AG04450 (cell line): ENCODE measurements around the gene GNAS-AS1. TPM values are rescaled to one million over a fixed set of nuclear protein-coding genes. Genes with fewer than 3 reads are reported as not detected.

Source experiments
- CTCF ChIA-PET: fragments of 300-600, 350-600 bp; formaldehyde crosslinking; extraction: SDS; loops from one replicate; lab custom pipeline; 2022; ENCODE audit warnings: antibody characterized with exemption, inconsistent platforms; lab: Charles Lee
- POLR2A ChIA-PET: fragments of 350-600 bp; formaldehyde crosslinking; extraction: SDS; loops from one replicate; lab custom pipeline; 2021; ENCODE audit warnings: antibody characterized with exemption, inconsistent platforms; lab: Yijun Ruan, JAX
- DNase-seq: peaks from one replicate; pipeline ENCODE4 v3.0.0-alpha.2; 2011; ENCODE audit warnings: low read depth, low spot score
- H3K27ac ChIP-seq: one replicate; pipeline ENCODE4 v1.5.1; 2012; ENCODE audit warnings: low read depth, low read length, control low read depth
- H3K27me3 ChIP-seq: one replicate; pipeline ENCODE4 v1.6.0; 2012; ENCODE audit warnings: low read length; ENCODE audit not compliant: control insufficient read depth, insufficient read depth
- H3K4me3 ChIP-seq: 2 replicates; pipeline ENCODE4 v1.5.1; 2011; ENCODE audit warnings: mild to moderate bottlenecking, low read depth, low read length, control low read depth
- H3K9me3 ChIP-seq: 2 replicates; pipeline ENCODE4 v1.5.1; 2012; ENCODE audit warnings: low read length; ENCODE audit not compliant: control insufficient read depth, insufficient read depth
- polyA plus RNA-seq: library from polyadenylated mRNA; depleted of rRNA; stranded (reverse); fragments of >200 nt; gene quantifications from 2 replicates; pipeline ENCODE4 v1.2.3, GENCODE V29; 2011
- TF ChIP-seq, protein P1 (sequence below): IDR thresholded peaks from 2 replicates; pipeline ENCODE4 v1.5.1; 2011; ENCODE audit warnings: low read depth, low read length, control low read depth, inconsistent platforms

Gene GNAS-AS1
- polyA plus RNA-seq, 1 experiment = 0.52 TPM

DNA sequence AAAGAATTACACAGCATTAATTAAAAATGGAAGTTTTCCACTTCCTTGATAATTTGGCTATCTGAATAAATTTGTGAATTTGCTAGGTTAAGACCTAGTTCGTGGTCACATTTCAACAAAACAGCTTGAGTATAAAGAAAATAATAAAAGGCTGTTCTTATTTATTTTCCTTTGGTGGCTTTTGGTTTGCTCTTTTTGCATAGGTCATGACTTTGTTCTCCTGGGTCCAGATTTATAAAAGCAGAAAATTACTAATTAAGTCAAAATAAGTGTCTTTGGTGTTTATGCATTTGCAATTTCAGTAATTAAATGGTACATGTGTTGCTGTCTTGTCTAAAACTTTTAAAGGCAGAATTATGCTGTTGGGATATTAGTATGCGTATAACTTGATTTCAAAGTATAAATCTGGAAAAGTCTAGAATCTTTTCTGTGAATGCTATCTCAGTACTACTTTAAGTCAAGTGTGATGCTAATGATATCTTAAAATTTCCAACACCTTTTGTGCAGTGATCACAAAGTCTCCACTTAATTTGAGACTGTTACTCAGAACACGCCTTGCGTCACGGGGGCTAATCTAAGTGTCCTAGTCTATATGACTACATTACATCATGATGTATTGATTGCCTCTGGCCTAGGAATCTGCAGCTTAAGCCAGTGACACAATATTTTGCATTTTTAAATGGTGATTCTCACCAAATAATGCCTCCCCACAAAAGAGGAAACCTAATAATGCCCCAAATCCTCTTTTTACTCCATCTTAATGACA is 42.8 kb upstream of the GNAS-AS1 start:
- TF ChIP-seq, protein P1, sequence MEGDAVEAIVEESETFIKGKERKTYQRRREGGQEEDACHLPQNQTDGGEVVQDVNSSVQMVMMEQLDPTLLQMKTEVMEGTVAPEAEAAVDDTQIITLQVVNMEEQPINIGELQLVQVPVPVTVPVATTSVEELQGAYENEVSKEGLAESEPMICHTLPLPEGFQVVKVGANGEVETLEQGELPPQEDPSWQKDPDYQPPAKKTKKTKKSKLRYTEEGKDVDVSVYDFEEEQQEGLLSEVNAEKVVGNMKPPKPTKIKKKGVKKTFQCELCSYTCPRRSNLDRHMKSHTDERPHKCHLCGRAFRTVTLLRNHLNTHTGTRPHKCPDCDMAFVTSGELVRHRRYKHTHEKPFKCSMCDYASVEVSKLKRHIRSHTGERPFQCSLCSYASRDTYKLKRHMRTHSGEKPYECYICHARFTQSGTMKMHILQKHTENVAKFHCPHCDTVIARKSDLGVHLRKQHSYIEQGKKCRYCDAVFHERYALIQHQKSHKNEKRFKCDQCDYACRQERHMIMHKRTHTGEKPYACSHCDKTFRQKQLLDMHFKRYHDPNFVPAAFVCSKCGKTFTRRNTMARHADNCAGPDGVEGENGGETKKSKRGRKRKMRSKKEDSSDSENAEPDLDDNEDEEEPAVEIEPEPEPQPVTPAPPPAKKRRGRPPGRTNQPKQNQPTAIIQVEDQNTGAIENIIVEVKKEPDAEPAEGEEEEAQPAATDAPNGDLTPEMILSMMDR = no peak
- DNase-seq = no peak
- Histone ChIP-seq H3K27me3 (no peaks in the 10 kb centered on the region), H3K4me3 (peak overlapping the region; percentile 76), H3K27ac (no peak overlapping the region), H3K9me3 (peaks cover 1% of the 10 kb centered on the region; the same call in 1 of the 2 replicates)
- ChIA-PET POLR2A (no interaction called here), CTCF (interaction anchor here (0.7 kb wide), 1 partner anchor 24 kb away, joined by 3 read pairs; no protein-coding TSS in a partner anchor)

DNA sequence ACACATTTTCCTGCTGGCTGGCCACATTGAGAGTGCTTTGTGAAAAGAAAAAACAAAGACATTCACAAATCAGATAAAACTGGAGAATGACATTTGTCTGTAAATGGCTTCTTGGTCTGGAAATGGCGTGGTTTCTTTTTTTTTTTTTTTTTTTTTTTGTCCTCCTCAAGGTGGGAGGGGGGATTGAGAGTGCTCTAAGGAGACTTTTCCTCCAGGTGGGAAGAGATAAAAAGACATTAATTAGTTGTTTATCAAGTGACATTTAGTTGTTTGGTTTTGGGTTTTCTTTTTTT is 42.2 kb upstream of the GNAS-AS1 start:
- Histone ChIP-seq H3K9me3 (peaks cover 3% of the 10 kb centered on the region; the same call in 1 of the 2 replicates), H3K4me3 (peak overlapping the region; percentile 76), H3K27ac (no peak overlapping the region), H3K27me3 (no peaks in the 10 kb centered on the region)
- ChIA-PET CTCF (interaction anchor here (0.7 kb wide), 1 partner anchor 23 kb away, joined by 3 read pairs; no protein-coding TSS in a partner anchor), POLR2A (no interaction called here)
- TF ChIP-seq, protein P1 = no peak
- DNase-seq = no peak

DNA sequence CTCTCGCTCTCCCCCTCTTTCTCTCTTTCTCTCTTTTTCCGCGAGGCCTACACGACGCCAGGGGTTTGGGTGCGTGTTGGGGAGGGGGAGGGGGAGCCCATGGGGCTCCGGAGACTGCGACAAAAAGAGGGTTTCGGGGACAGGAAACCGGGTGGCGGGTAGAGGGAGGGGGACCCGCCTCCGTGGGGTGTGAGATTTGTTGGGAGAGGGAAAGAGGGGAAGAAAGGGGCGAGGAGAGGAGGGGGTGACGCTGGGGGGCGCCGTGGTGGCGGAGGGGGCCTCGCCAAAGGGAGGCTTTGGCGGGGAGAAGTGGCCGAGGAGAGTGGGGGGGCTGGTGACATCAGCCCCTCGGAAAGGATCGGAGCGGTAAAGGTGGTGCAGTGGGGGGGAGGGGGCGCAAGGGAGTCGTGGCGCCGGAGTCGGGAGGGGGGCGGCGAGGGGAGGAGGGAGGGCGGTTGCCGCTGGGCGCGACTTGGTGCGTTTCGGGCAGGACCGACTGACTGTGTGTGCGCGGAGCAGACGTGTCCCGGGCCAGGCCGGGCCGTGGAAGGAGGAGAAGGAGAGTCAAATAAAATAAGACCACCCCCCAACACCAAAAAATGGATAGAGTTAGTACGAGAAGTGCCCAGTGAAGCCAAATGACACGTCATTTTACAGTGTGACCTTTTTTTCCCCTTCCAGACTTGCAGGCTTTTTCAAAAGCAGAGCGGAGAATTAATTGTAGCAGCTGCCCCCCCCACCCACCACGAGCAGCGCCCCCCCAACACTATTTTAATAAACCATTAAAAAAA is 41.6 kb upstream of the GNAS-AS1 start:
- H3K27me3 ChIP-seq = no peaks in the 10 kb centered on the region
- ChIA-PET CTCF (no interaction called here), POLR2A (interaction anchor here (0.8 kb wide), 1 partner anchor 15 kb away, joined by 4 read pairs; no protein-coding TSS in a partner anchor)
- H3K9me3 ChIP-seq = peaks cover 3% of the 10 kb centered on the region; the same call in 1 of the 2 replicates
- peak overlapping the region; percentile 87 for H3K27ac ChIP-seq
- TF ChIP-seq, protein P1 = no peak
- no peak for DNase-seq
- peak overlapping the region; percentile 76 for H3K4me3 ChIP-seq

DNA sequence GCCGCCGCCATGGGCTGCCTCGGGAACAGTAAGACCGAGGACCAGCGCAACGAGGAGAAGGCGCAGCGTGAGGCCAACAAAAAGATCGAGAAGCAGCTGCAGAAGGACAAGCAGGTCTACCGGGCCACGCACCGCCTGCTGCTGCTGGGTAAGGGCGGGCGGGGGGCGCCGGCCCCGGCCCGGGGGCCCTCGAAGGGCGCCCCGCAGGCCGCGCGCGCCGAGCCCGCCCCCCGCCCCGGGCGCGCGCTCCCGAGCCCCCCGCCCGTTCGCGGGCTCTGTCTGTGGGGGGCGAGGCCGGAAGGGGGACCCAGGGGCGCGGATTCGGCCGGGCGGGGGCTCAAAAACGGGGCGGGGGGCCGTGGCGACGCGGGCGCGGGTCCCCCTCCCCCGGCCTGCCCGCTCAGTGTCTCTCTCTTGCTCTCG is 41.0 kb upstream of the GNAS-AS1 start:
- peak overlapping the region; percentile 87 for H3K27ac ChIP-seq
- ChIA-PET POLR2A (interaction anchor here (0.8 to 1.1 kb wide), 3 partner anchors 16 to 151 kb away, joined by 4 read pairs; partner anchors contain the start of genes ATP5F1E and PRELID3B), CTCF (no interaction called here)
- TF ChIP-seq, protein P1 = no peak
- no peak for DNase-seq
- H3K27me3 ChIP-seq = no peaks in the 10 kb centered on the region
- H3K9me3 ChIP-seq = peaks cover 3% of the 10 kb centered on the region; the same call in 1 of the 2 replicates
- peak overlapping the region; percentile 76 for H3K4me3 ChIP-seq
